CD14-positive monocyte (primary cell): ENCODE data around the gene MYO5B. TPM values are rescaled to one million over a fixed set of nuclear protein-coding genes. Genes with fewer than 3 reads are reported as not detected.

Experiments used
- DNase-seq, 3 donors: peaks; one replicate each; pipeline ENCODE4 v3.0.0-alpha.2; 2011 to 2022
- H2AFZ ChIP-seq: 2 replicates; pipeline ENCODE4 v1.6.0; 2012; ENCODE audit warnings: mild to moderate bottlenecking, low read depth, low read length, inconsistent platforms; ENCODE audit not compliant: insufficient read depth, poor library complexity, severe bottlenecking
- H3K27ac ChIP-seq, 2 donors: 1 replicate in 1 of 2; 2 replicates in 1 of 2; pipeline ENCODE4 v1.5.1; 2012 to 2013; ENCODE audit warnings: low read length in 2 of 2, control low read depth in 1 of 2, inconsistent platforms in 1 of 2, low read depth in 1 of 2, mild to moderate bottlenecking in 1 of 2
- H3K27me3 ChIP-seq, 2 donors: one replicate each; pipeline versions ENCODE4 v1.6.0 to v1.6.1; 2011 to 2013; ENCODE audit warnings: low read length in 2 of 2; ENCODE audit not compliant: control insufficient read depth in 2 of 2, insufficient read depth in 2 of 2
- H3K36me3 ChIP-seq, 2 donors: replicated peaks in 1 of 2; 1 replicate in 1 of 2; 2 replicates in 1 of 2; pipeline versions ENCODE4 v1.5.1 to v1.6.1; 2012 to 2013; ENCODE audit warnings: low read length in 2 of 2, control low read depth in 1 of 2, inconsistent platforms in 1 of 2, mild to moderate bottlenecking in 1 of 2; ENCODE audit not compliant: insufficient read depth in 2 of 2, control insufficient read depth in 1 of 2
- H3K4me1 ChIP-seq, 2 donors: 1 replicate in 1 of 2; 2 replicates in 1 of 2; pipeline versions ENCODE4 v1.5.1 to v1.6.1; 2012 to 2013; ENCODE audit warnings: low read length in 2 of 2, control low read depth in 1 of 2, inconsistent platforms in 1 of 2, mild to moderate bottlenecking in 1 of 2, moderate library complexity in 1 of 2; ENCODE audit not compliant: insufficient read depth in 2 of 2, control insufficient read depth in 1 of 2
- H3K4me2 ChIP-seq: replicated peaks from 2 replicates; pipeline ENCODE3; 2012; ENCODE audit warnings: low read length, moderate library complexity, mild to moderate bottlenecking; ENCODE audit not compliant: poor library complexity, severe bottlenecking; ENCODE audit errors: extremely low read depth
- H3K4me3 ChIP-seq, 3 experiments: fragments of 200-600 bp in 1 of 3; sonication (generic) in 1 of 3; replicated peaks in 1 of 3; 1 replicate in 2 of 3; 2 replicates in 1 of 3; pipeline ENCODE4 v1.5.1; 2011 to 2013; ENCODE audit warnings: low read length in 3 of 3, mild to moderate bottlenecking in 3 of 3, control low read depth in 2 of 3, low read depth in 2 of 3, inconsistent platforms in 1 of 3, moderate library complexity in 1 of 3
- H3K79me2 ChIP-seq: 2 replicates; pipeline ENCODE4 v1.6.0; 2012; ENCODE audit warnings: mild to moderate bottlenecking, control low read depth, inconsistent platforms, low read length, moderate library complexity; ENCODE audit not compliant: insufficient read depth
- H3K9ac ChIP-seq: 2 replicates; pipeline ENCODE4 v1.6.0; 2017; ENCODE audit warnings: low read length, mild to moderate bottlenecking; ENCODE audit not compliant: insufficient read depth, poor library complexity, severe bottlenecking
- H3K9me3 ChIP-seq, 2 donors: replicated peaks in 1 of 2; 1 replicate in 1 of 2; 2 replicates in 1 of 2; pipeline versions ENCODE4 v1.5.1 to v1.6.1; 2012 to 2013; ENCODE audit warnings: low read length in 2 of 2, control low read depth in 1 of 2; ENCODE audit not compliant: control insufficient read depth in 1 of 2, insufficient read depth in 1 of 2
- H4K20me1 ChIP-seq: 2 replicates; pipeline ENCODE4 v1.6.0; 2012; ENCODE audit warnings: mild to moderate bottlenecking, low read length, control low read depth, moderate library complexity; ENCODE audit not compliant: insufficient read depth
- H3K27ac Mint-ChIP-seq, 7 donors: one replicate each; pipeline ENCODE4 v1.8.0; 2020; ENCODE audit warnings: mild to moderate bottlenecking in 7 of 7, mixed read lengths in 7 of 7, moderate library complexity in 6 of 7, inconsistent platforms in 2 of 7
- H3K27me3 Mint-ChIP-seq, 3 donors: one replicate each; pipeline ENCODE4 v1.8.0; 2021 to 2022; ENCODE audit warnings: low read depth in 3 of 3, mild to moderate bottlenecking in 3 of 3, mixed read lengths in 3 of 3, moderate library complexity in 3 of 3, inconsistent platforms in 1 of 3
- H3K36me3 Mint-ChIP-seq, 2 donors: one replicate each; pipeline ENCODE4 v1.8.0; 2020; ENCODE audit warnings: mixed read lengths in 2 of 2, inconsistent platforms in 1 of 2, mild to moderate bottlenecking in 1 of 2
- H3K4me1 Mint-ChIP-seq: one replicate; pipeline ENCODE4 v1.8.0; 2020; ENCODE audit warnings: mild to moderate bottlenecking, mixed read lengths
- H3K4me3 Mint-ChIP-seq, 2 donors: one replicate each; pipeline ENCODE4 v1.8.0; 2020; ENCODE audit warnings: mild to moderate bottlenecking in 2 of 2, mixed read lengths in 2 of 2, moderate library complexity in 1 of 2
- H3K9me3 Mint-ChIP-seq, 7 donors: one replicate each; pipeline ENCODE4 v1.8.0; 2020 to 2022; ENCODE audit warnings: mixed read lengths in 7 of 7, mild to moderate bottlenecking in 6 of 7, moderate library complexity in 6 of 7, inconsistent platforms in 2 of 7
- WGBS: methylation state at CpG from one replicate; pipeline ENCODE4 v1.1.5; 2013; ENCODE audit warnings: missing lambda C conversion rate; ENCODE audit not compliant: insufficient coverage; 5-methylcytosine and 5-hydroxymethylcytosine counted together
- intact Hi-C, 2 donors: fragments of 100-400 bp; cut with micrococcal nuclease; formaldehyde crosslinking; loops; one replicate each; pipeline versions ENCODE4 v1.15.0 to v1.15.1; 2023
- polyA plus RNA-seq, 3 donors: library from polyadenylated mRNA; depleted of rRNA in 1 of 3; unstranded in 2 of 3; stranded (reverse) in 1 of 3; fragments of 300-500 nt in 2 of 3; fragments of >200 nt in 1 of 3; fragmentation: Illumina TruSeq in 2 of 3; gene quantifications; 1 replicate in 2 of 3; 2 replicates in 1 of 3; pipeline ENCODE4 v1.2.3, GENCODE V29; 2012 to 2021
- TF ChIP-seq, protein P1 (sequence below): fragments of 200-600 bp; IDR thresholded peaks from one replicate; pipeline ENCODE4 v1.8.0; 2022; ENCODE audit warnings: antibody characterized with exemption, mild to moderate bottlenecking

Gene MYO5B
- polyA plus RNA-seq, 3 donors: 0.04 TPM; not detected in 2

DNA sequence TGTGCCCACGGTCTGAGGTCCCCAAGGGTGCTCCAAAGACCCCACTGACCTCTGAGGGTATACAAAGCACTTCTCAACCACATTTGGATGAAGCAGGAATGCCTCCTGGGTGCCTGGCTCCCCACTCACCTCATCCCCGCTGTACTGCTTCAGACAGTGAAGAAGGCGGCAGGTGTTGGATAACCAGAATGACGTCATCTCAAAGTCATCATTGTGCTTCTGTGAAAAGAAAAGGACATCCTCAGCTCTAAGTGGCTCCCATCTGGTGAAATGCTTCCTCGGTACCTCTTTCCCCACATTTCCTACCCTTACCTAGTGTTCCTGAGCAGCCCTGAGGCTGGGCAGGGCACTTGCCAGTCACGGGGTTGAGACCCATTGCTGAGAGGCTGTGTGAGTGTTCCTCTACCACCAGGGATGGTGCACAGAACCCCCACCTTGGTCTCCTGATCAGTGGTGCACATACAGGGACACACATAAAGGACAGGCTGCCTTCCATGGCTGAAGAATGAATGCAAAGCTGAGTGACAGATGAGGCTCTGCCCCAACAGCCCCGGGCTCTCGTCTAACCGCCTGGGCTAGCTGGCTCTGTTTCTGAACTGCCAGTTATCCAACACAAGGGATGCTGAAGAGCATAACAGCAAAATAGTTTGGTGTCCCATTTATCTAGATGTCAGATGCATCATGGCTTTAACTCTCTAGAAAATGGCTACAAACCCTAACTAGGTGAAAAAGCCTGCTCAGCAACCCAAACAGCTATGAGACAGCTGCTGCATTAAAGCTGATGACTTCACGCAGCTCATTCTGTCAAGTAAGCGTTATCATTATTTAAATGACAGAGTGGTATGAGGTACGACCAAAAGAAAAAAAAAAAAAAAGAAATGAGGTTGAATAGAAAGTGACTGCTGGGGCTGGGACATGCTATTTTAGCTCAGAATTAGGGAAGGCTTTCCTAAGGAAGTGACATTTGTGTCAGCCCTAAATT, 353.4 kb downstream of the MYO5B start:
- WGBS: 86% methylated on average over 10 of the region's 12 CpGs
- H3K79me2 ChIP-seq: no peaks in the 10 kb centered on the region
- H4K20me1 ChIP-seq: no peaks in the 10 kb centered on the region
- H3K27ac Mint-ChIP-seq: peak overlapping the region in 2 of 7 donors; percentile 42 to 62
- no peaks in the 10 kb centered on the region for H3K4me1 Mint-ChIP-seq
- no peak for DNase-seq
- no peak overlapping the region for H3K4me3 ChIP-seq
- intact Hi-C loops: no loop called here
- H3K36me3 ChIP-seq: no peaks in the 10 kb centered on the region
- peaks cover 0 to 2% (median 0%) of the 10 kb centered on the region in 3 donors for H3K27me3 Mint-ChIP-seq
- peaks cover 0 to 1% (median 0%) of the 10 kb centered on the region in 7 donors for H3K9me3 Mint-ChIP-seq
- TF ChIP-seq, protein P1, sequence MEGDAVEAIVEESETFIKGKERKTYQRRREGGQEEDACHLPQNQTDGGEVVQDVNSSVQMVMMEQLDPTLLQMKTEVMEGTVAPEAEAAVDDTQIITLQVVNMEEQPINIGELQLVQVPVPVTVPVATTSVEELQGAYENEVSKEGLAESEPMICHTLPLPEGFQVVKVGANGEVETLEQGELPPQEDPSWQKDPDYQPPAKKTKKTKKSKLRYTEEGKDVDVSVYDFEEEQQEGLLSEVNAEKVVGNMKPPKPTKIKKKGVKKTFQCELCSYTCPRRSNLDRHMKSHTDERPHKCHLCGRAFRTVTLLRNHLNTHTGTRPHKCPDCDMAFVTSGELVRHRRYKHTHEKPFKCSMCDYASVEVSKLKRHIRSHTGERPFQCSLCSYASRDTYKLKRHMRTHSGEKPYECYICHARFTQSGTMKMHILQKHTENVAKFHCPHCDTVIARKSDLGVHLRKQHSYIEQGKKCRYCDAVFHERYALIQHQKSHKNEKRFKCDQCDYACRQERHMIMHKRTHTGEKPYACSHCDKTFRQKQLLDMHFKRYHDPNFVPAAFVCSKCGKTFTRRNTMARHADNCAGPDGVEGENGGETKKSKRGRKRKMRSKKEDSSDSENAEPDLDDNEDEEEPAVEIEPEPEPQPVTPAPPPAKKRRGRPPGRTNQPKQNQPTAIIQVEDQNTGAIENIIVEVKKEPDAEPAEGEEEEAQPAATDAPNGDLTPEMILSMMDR: no peak
- H3K4me1 ChIP-seq: no peaks in the 10 kb centered on the region
- no peak overlapping the region for H2AFZ ChIP-seq
- no peaks in the 10 kb centered on the region for H3K9me3 ChIP-seq
- H3K4me3 Mint-ChIP-seq: no peak overlapping the region
- H3K9ac ChIP-seq: no peak overlapping the region
- H3K27me3 ChIP-seq: no peaks in the 10 kb centered on the region
- no peak overlapping the region for H3K27ac ChIP-seq
- no peak overlapping the region for H3K4me2 ChIP-seq
- H3K36me3 Mint-ChIP-seq: no peaks in the 10 kb centered on the region

- no peaks in the 10 kb centered on the region for H3K9me3 ChIP-seq
- no peak for DNase-seq
- H3K4me2 ChIP-seq: no peak overlapping the region
Observed at GRCh38 chr18:49839012-49839411, 355.9 kb downstream of the MYO5B start.

More at GRCh38 chr18:49839012-49839411, 355.9 kb downstream of the MYO5B start:
- Histone ChIP-seq H2AFZ (no peak overlapping the region), H3K4me3 (no peak overlapping the region), H3K27me3 (no peaks in the 10 kb centered on the region), H3K79me2 (no peaks in the 10 kb centered on the region), H4K20me1 (no peaks in the 10 kb centered on the region), H3K36me3 (no peaks in the 10 kb centered on the region), H3K27ac (no peak overlapping the region), H3K9ac (no peak overlapping the region), H3K4me1 (no peaks in the 10 kb centered on the region)
- Mint-ChIP-seq H3K27me3 (peaks cover 0 to 5% (median 4%) of the 10 kb centered on the region in 3 donors), H3K9me3 (peaks cover 0 to 2% (median 0%) of the 10 kb centered on the region in 7 donors), H3K4me1 (no peaks in the 10 kb centered on the region), H3K27ac (no peak overlapping the region), H3K4me3 (no peak overlapping the region), H3K36me3 (no peaks in the 10 kb centered on the region)
- 94% methylated on average over 8 of the region's 8 CpGs for WGBS
- TF ChIP-seq, protein P1: no peak
- intact Hi-C loops: no loop called here
